ENCODE results near the gene CDC14A.

DNA sequence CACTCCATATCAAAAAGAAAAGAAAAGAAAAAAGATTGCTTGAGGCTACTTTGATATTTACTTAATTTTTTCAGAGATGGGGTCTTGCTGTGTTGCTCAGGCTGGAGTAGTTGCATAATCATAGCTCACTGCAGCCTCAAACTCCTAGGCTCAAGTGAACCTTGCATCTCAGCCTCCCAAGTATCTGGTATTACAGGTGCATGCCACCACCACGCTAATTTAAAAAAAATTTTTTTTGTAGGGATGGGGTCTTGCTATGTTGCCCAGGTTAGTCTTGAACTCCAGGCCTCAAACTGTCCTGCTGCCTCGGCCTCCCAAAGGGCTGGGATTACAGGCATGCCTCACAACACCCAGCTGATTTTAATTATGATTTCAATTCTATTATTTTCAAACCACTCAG lies 48.1 kb upstream of the CDC14A start:
- TF ChIP-seq, protein P1, sequence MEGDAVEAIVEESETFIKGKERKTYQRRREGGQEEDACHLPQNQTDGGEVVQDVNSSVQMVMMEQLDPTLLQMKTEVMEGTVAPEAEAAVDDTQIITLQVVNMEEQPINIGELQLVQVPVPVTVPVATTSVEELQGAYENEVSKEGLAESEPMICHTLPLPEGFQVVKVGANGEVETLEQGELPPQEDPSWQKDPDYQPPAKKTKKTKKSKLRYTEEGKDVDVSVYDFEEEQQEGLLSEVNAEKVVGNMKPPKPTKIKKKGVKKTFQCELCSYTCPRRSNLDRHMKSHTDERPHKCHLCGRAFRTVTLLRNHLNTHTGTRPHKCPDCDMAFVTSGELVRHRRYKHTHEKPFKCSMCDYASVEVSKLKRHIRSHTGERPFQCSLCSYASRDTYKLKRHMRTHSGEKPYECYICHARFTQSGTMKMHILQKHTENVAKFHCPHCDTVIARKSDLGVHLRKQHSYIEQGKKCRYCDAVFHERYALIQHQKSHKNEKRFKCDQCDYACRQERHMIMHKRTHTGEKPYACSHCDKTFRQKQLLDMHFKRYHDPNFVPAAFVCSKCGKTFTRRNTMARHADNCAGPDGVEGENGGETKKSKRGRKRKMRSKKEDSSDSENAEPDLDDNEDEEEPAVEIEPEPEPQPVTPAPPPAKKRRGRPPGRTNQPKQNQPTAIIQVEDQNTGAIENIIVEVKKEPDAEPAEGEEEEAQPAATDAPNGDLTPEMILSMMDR (IDR thresholded peaks at IDR 0.05; ENCODE audit: insufficient read depth, low read length), result no peak
- TF ChIP-seq GABPA (IDR thresholded peaks at IDR 0.05; ENCODE audit: low read depth) (no peak), POLR2AphosphoS5 (IDR thresholded peaks at IDR 0.05; ENCODE audit: low read depth) (no peak)
